SU-DHL-6 (cell line): ENCODE results near the gene DKKL1.
"Not testable (repeated sequence)": the region's sequence is repeated elsewhere in the genome, so short reads cannot be mapped to it uniquely, and the experiment has no call there.

Experiments used
- H2AFZ ChIP-seq: fragments of 200-600 bp; sonication (generic); 2 replicates; pipeline ENCODE4 v1.6.1; 2014; ENCODE audit warnings: low read depth, mild to moderate bottlenecking, moderate library complexity, mixed read lengths, antibody characterized with exemption, low read length; ENCODE audit not compliant: severe bottlenecking
- H3F3A ChIP-seq: fragments of 200-600 bp; shearing (Covaris generic); 2 replicates; pipeline ENCODE4 v1.6.0; 2016; ENCODE audit warnings: antibody characterized with exemption, mild to moderate bottlenecking; ENCODE audit not compliant: insufficient read depth
- H3K27ac ChIP-seq: fragments of 200-600 bp; sonication (generic); 2 replicates; pipeline ENCODE4 v1.5.1; 2016; ENCODE audit warnings: low read depth, mild to moderate bottlenecking, low read length, moderate library complexity, mixed read lengths
- H3K27me3 ChIP-seq: fragments of 200-600 bp; sonication (generic), shearing (Covaris generic); 2 replicates; pipeline ENCODE4 v1.6.0; 2014; ENCODE audit warnings: mild to moderate bottlenecking, low read length
- H3K36me3 ChIP-seq: fragments of 200-600 bp; sonication (generic); 2 replicates; pipeline ENCODE4 v1.6.1; 2014; ENCODE audit warnings: mild to moderate bottlenecking, low read length, mixed read lengths
- H3K4me2 ChIP-seq: fragments of 300-600, 200-600 bp; shearing (Covaris generic), sonication (generic); 2 replicates; pipeline ENCODE4 v1.6.0; 2014; ENCODE audit warnings: low read length, low read depth, mild to moderate bottlenecking; ENCODE audit not compliant: poor library complexity, severe bottlenecking
- H3K4me3 ChIP-seq: fragments of 200-600 bp; sonication (generic); 2 replicates; pipeline ENCODE4 v1.5.1; 2014; ENCODE audit warnings: antibody characterized with exemption, low read length, mild to moderate bottlenecking, mixed read lengths; ENCODE audit not compliant: insufficient read depth, poor library complexity, severe bottlenecking
- H3K79me2 ChIP-seq: fragments of 200-600 bp; sonication (generic); 2 replicates; pipeline ENCODE4 v1.6.1; 2014; ENCODE audit warnings: mild to moderate bottlenecking, low read length, moderate library complexity; ENCODE audit not compliant: insufficient read depth
- H3K9ac ChIP-seq: fragments of 200-600 bp; sonication (generic); 2 replicates; pipeline ENCODE4 v1.7.0; 2014; ENCODE audit warnings: mild to moderate bottlenecking, low read length
- H3K9me2 ChIP-seq: fragments of 200-600 bp; sonication (generic); replicated peaks from 2 replicates; pipeline ENCODE4 v1.6.1; 2014; ENCODE audit warnings: low read length; ENCODE audit not compliant: insufficient read depth
- H3K9me3 ChIP-seq: fragments of 200-600 bp; sonication (generic); 2 replicates; pipeline ENCODE4 v1.6.1; 2014; ENCODE audit warnings: low read length, mixed read lengths; ENCODE audit not compliant: insufficient read depth
- H4K20me1 ChIP-seq: fragments of 200-600 bp; sonication (generic); 2 replicates; pipeline ENCODE4 v1.6.1; 2014; ENCODE audit warnings: low read depth, mild to moderate bottlenecking, antibody characterized with exemption, low read length, moderate library complexity, mixed read lengths
- CTCF ChIP-seq: fragments of 200-600 bp; sonication (generic); IDR thresholded peaks from one replicate; pipeline ENCODE4 v1.5.1; 2017; ENCODE audit warnings: antibody characterized with exemption, mild to moderate bottlenecking, low read length, moderate library complexity; ENCODE audit not compliant: insufficient read depth, poor library complexity, severe bottlenecking
- EZH2phosphoT487 ChIP-seq: fragments of 200-600 bp; sonication (generic), shearing (Covaris generic); conservative IDR thresholded peaks from 2 replicates; pipeline ENCODE4 v1.6.1; 2018; ENCODE audit warnings: mild to moderate bottlenecking, antibody characterized with exemption, low read length, moderate library complexity, mixed read lengths

The DKKL1 gene

GRCh38 chr19:49318296-49318695 is 45.4 kb upstream of the DKKL1 start:
- Histone ChIP-seq H3K9ac (no peak overlapping the region), H3F3A (peaks cover 11% of the 10 kb centered on the region; the same call in 1 of the 2 replicates), H3K27ac (no peak overlapping the region), H3K9me2 (no peaks in the 10 kb centered on the region), H3K9me3 (0 out of 2 replicates have a peak, but pooled peaks cover 3% of the 10 kb centered on the region), H4K20me1 (no peaks in the 10 kb centered on the region), H3K36me3 (peaks cover 10% of the 10 kb centered on the region), H2AFZ (no peak overlapping the region), H3K4me3 (no peak overlapping the region), H3K27me3 (no peaks in the 10 kb centered on the region), H3K79me2 (no peaks in the 10 kb centered on the region), H3K4me2 (no peak overlapping the region)
- TF ChIP-seq EZH2phosphoT487 (no peak), CTCF (no peak)

- peak within 1 kb of the TSS; percentile 57 for H3K9ac ChIP-seq
- peaks cover 9% of the 10 kb centered on the region for H3K36me3 ChIP-seq
- H3K4me2 ChIP-seq = peak within 1 kb of the TSS; percentile 85
- H3K27me3 ChIP-seq = no peaks in the 10 kb centered on the region
- H3K9me2 ChIP-seq = no peaks in the 10 kb centered on the region
- H3K9me3 ChIP-seq = no peaks in the 10 kb centered on the region
- peaks cover 57% of the 10 kb centered on the region for H3F3A ChIP-seq
- no peak within 1 kb of the TSS for H3K4me3 ChIP-seq
- TF ChIP-seq EZH2phosphoT487 = no peak
- TF ChIP-seq CTCF = no peak
- H3K79me2 ChIP-seq = peaks cover 2% of the 10 kb centered on the region; the same call in 1 of the 2 replicates
- no peak within 1 kb of the TSS for H2AFZ ChIP-seq
- no peaks in the 10 kb centered on the region for H4K20me1 ChIP-seq
- peak within 1 kb of the TSS; percentile 97 for H3K27ac ChIP-seq
Measured at GRCh38 chr19:49324801-49325576, 38.7 kb upstream of the DKKL1 start, which contains the start of gene SLC6A16. Gene SLC6A16, minus strand, starts transcription at chr19:49325191. Its CDS starts 13,844 bp downstream, at chr19:49311347.

- peak overlapping the region; percentile 57 for H3K9ac ChIP-seq
- H4K20me1 ChIP-seq, H3K9me3 ChIP-seq, H3K27me3 ChIP-seq, H3K9me2 ChIP-seq, H2AFZ ChIP-seq, H3K36me3 ChIP-seq, H3K79me2 ChIP-seq, H3K4me3 ChIP-seq: not testable (repeated sequence)
- peaks cover 65% of the 10 kb centered on the region for H3F3A ChIP-seq
- H3K4me2 ChIP-seq = peak overlapping the region; percentile 85
- H3K27ac ChIP-seq = peak overlapping the region; percentile 97
Measured at GRCh38 chr19:49325756-49326155, 37.9 kb upstream of the DKKL1 start.

GRCh38 chr19:49326165-49326704 is 37.4 kb upstream of the DKKL1 start:
- Histone ChIP-seq H3K9ac (peak overlapping the region; percentile 57), H3K27ac (peak overlapping the region; percentile 97), H3K9me3 (no peaks in the 10 kb centered on the region), H3K4me3 (peak overlapping the region; percentile 36), H3K27me3 (no peaks in the 10 kb centered on the region), H3K9me2 (no peaks in the 10 kb centered on the region), H4K20me1 (no peaks in the 10 kb centered on the region), H3F3A (peaks cover 69% of the 10 kb centered on the region), H2AFZ (no peak overlapping the region), H3K36me3 (peaks cover 9% of the 10 kb centered on the region), H3K79me2 (peaks cover 5% of the 10 kb centered on the region; the same call in 1 of the 2 replicates), H3K4me2 (peak overlapping the region; percentile 85)
- TF ChIP-seq CTCF (no peak), EZH2phosphoT487 (no peak)
